H9 (cell line): ENCODE measurements around the gene POU5F1. TPM values are rescaled to one million over a fixed set of nuclear protein-coding genes. Genes with fewer than 3 reads are reported as not detected.

ENCODE experiments used
- DNase-seq: peaks from one replicate; pipeline ENCODE4 v3.0.0-alpha.2; 2017
- H2AFZ ChIP-seq: one replicate; pipeline ENCODE4 v1.6.1; 2013; ENCODE audit warnings: mild to moderate bottlenecking, low read length, control low read depth, moderate library complexity
- H2AK5ac ChIP-seq: 2 replicates; pipeline ENCODE4 v1.6.1; 2013; ENCODE audit warnings: low read length, control low read depth, mixed read lengths; ENCODE audit not compliant: insufficient read length
- H2BK120ac ChIP-seq: one replicate; pipeline ENCODE4 v1.6.1; 2013; ENCODE audit warnings: low read depth, mild to moderate bottlenecking, low read length, control low read depth, inconsistent platforms; ENCODE audit not compliant: poor library complexity, severe bottlenecking
- H2BK12ac ChIP-seq: 2 replicates; pipeline ENCODE4 v1.6.1; 2013; ENCODE audit warnings: low read length, control low read depth, mixed read lengths, low read depth; ENCODE audit not compliant: insufficient read length
- H2BK15ac ChIP-seq: 2 replicates; pipeline ENCODE4 v1.6.1; 2013; ENCODE audit warnings: low read depth, low read length, control low read depth
- H2BK20ac ChIP-seq: one replicate; pipeline ENCODE4 v1.6.1; 2013; ENCODE audit warnings: low read depth, mild to moderate bottlenecking, low read length, control low read depth, inconsistent platforms; ENCODE audit not compliant: poor library complexity, severe bottlenecking
- H2BK5ac ChIP-seq: 2 replicates; pipeline ENCODE4 v1.6.1; 2013; ENCODE audit warnings: low read length, control low read depth, mixed read lengths; ENCODE audit not compliant: insufficient read length
- H3K14ac ChIP-seq: 2 replicates; pipeline ENCODE4 v1.6.1; 2013; ENCODE audit warnings: low read length, control low read depth; ENCODE audit not compliant: insufficient read depth
- H3K18ac ChIP-seq: 2 replicates; pipeline ENCODE4 v1.6.1; 2013; ENCODE audit warnings: low read depth, mild to moderate bottlenecking, mixed read lengths, low read length, control low read depth; ENCODE audit not compliant: insufficient read length
- H3K23ac ChIP-seq: 2 replicates; pipeline ENCODE4 v1.6.1; 2013; ENCODE audit warnings: low read length, control low read depth, mixed read lengths, low read depth; ENCODE audit not compliant: insufficient read length
- H3K23me2 ChIP-seq: 2 replicates; pipeline ENCODE4 v1.6.1; 2013; ENCODE audit warnings: low read depth, mild to moderate bottlenecking, mixed read lengths, low read length, control low read depth; ENCODE audit not compliant: insufficient read length, poor library complexity, severe bottlenecking
- H3K27ac ChIP-seq: 2 replicates; pipeline ENCODE4 v1.5.1; 2013; ENCODE audit warnings: low read length, control low read depth, mixed read lengths, low read depth; ENCODE audit not compliant: insufficient read length
- H3K27me3 ChIP-seq: 2 replicates; pipeline ENCODE4 v1.6.1; 2013; ENCODE audit warnings: low read length, control low read depth, inconsistent platforms; ENCODE audit not compliant: insufficient read depth
- H3K4ac ChIP-seq: 2 replicates; pipeline ENCODE4 v1.6.1; 2013; ENCODE audit warnings: low read depth, mild to moderate bottlenecking, control low read depth, inconsistent platforms, low read length, moderate library complexity
- H3K4me1 ChIP-seq: 2 replicates; pipeline ENCODE4 v1.6.1; 2013; ENCODE audit warnings: low read length, control low read depth, inconsistent platforms; ENCODE audit not compliant: insufficient read depth
- H3K4me2 ChIP-seq: 2 replicates; pipeline ENCODE4 v1.6.1; 2013; ENCODE audit warnings: low read length, control low read depth, mixed read lengths; ENCODE audit not compliant: insufficient read length, insufficient read depth
- H3K56ac ChIP-seq: 2 replicates; pipeline ENCODE4 v1.6.1; 2013; ENCODE audit warnings: low read depth, mild to moderate bottlenecking, mixed read lengths, low read length, control low read depth; ENCODE audit not compliant: insufficient read length
- H3K79me1 ChIP-seq: 2 replicates; pipeline ENCODE4 v1.6.1; 2013; ENCODE audit warnings: low read depth, mild to moderate bottlenecking, moderate library complexity, low read length, control low read depth, inconsistent platforms; ENCODE audit not compliant: insufficient read depth, poor library complexity, severe bottlenecking
- H3K79me2 ChIP-seq: 2 replicates; pipeline ENCODE4 v1.6.1; 2013; ENCODE audit warnings: low read length, control low read depth, inconsistent platforms; ENCODE audit not compliant: insufficient read depth
- H3K9ac ChIP-seq: 2 replicates; pipeline ENCODE4 v1.6.1; 2013; ENCODE audit warnings: low read length, control low read depth, mixed read lengths; ENCODE audit not compliant: insufficient read length; ENCODE audit errors: extremely low read depth
- H3K9me3 ChIP-seq: one replicate; pipeline ENCODE4 v1.6.1; 2013; ENCODE audit warnings: low read depth, low read length, inconsistent platforms; ENCODE audit not compliant: control insufficient read depth
- H3T11ph ChIP-seq: one replicate; pipeline ENCODE4 v1.6.1; 2013; ENCODE audit warnings: mild to moderate bottlenecking, low read length, control low read depth, inconsistent platforms
- H4K20me1 ChIP-seq: one replicate; pipeline ENCODE4 v1.6.1; 2013; ENCODE audit not compliant: control insufficient read depth, insufficient read length, insufficient read depth
- H4K5ac ChIP-seq: 2 replicates; pipeline ENCODE4 v1.6.1; 2013; ENCODE audit warnings: low read depth, mild to moderate bottlenecking, mixed read lengths, low read length, control low read depth; ENCODE audit not compliant: insufficient read length
- H4K8ac ChIP-seq: replicated peaks from 2 replicates; pipeline ENCODE4 v1.6.1; 2013; ENCODE audit warnings: low read length, control low read depth, mixed read lengths, low read depth; ENCODE audit not compliant: insufficient read length
- H4K91ac ChIP-seq: 2 replicates; pipeline ENCODE4 v1.6.1; 2013; ENCODE audit warnings: low read depth, mild to moderate bottlenecking, moderate library complexity, mixed read lengths, low read length, control low read depth; ENCODE audit not compliant: insufficient read length
- H3K27ac Mint-ChIP-seq, 3 experiments: 2 replicates in 2 of 3; 3 replicates in 1 of 3; pipeline ENCODE4 v1.8.0; 2020 to 2021; ENCODE audit warnings: mixed read lengths in 3 of 3, mild to moderate bottlenecking in 1 of 3, moderate library complexity in 1 of 3
- H3K27me3 Mint-ChIP-seq: 2 replicates; pipeline ENCODE4 v1.8.0; 2021; ENCODE audit warnings: low read depth, mild to moderate bottlenecking, moderate library complexity, mixed read lengths
- H3K36me3 Mint-ChIP-seq, 3 experiments: 2 replicates in 2 of 3; 3 replicates in 1 of 3; pipeline ENCODE4 v1.8.0; 2020 to 2021; ENCODE audit warnings: low read depth in 3 of 3, mixed read lengths in 3 of 3; ENCODE audit not compliant: insufficient read depth in 1 of 3
- H3K4me1 Mint-ChIP-seq, 2 experiments: 2 replicates each; pipeline ENCODE4 v1.8.0; 2020; ENCODE audit warnings: mixed read lengths in 2 of 2
- H3K4me3 Mint-ChIP-seq, 2 experiments: 2 replicates in 1 of 2; 3 replicates in 1 of 2; pipeline ENCODE4 v1.8.0; 2020 to 2021; ENCODE audit warnings: mild to moderate bottlenecking in 2 of 2, mixed read lengths in 2 of 2, moderate library complexity in 1 of 2
- H3K9me3 Mint-ChIP-seq, 2 experiments: 2 replicates in 1 of 2; 3 replicates in 1 of 2; pipeline ENCODE4 v1.8.0; 2020; ENCODE audit warnings: mild to moderate bottlenecking in 2 of 2, mixed read lengths in 2 of 2, moderate library complexity in 1 of 2
- CTCF ChIP-seq: fragments of 200-600 bp; sonication (generic); conservative IDR thresholded peaks from 3 replicates; pipeline ENCODE4 v1.8.0; 2021; ENCODE audit warnings: antibody characterized with exemption, mild to moderate bottlenecking
- WGBS: extraction: QIAGEN DNeasy Blood & Tissue Kit; methylation state at CpG from one replicate; pipeline ENCODE4 v1.1.7; 2013; ENCODE audit warnings: missing lambda C conversion rate, low lambda C conversion rate, mixed read lengths; ENCODE audit not compliant: insufficient read length; ENCODE audit errors: extremely low coverage; 5-methylcytosine and 5-hydroxymethylcytosine counted together
- total RNA-seq: library from RNA; stranded (reverse); gene quantifications from 2 replicates; pipeline ENCODE4 v1.2.1, GENCODE V29; 2021

POU5F1 gene
- total RNA-seq, 1 experiment from 2014 or later, result 2,134 TPM

DNA sequence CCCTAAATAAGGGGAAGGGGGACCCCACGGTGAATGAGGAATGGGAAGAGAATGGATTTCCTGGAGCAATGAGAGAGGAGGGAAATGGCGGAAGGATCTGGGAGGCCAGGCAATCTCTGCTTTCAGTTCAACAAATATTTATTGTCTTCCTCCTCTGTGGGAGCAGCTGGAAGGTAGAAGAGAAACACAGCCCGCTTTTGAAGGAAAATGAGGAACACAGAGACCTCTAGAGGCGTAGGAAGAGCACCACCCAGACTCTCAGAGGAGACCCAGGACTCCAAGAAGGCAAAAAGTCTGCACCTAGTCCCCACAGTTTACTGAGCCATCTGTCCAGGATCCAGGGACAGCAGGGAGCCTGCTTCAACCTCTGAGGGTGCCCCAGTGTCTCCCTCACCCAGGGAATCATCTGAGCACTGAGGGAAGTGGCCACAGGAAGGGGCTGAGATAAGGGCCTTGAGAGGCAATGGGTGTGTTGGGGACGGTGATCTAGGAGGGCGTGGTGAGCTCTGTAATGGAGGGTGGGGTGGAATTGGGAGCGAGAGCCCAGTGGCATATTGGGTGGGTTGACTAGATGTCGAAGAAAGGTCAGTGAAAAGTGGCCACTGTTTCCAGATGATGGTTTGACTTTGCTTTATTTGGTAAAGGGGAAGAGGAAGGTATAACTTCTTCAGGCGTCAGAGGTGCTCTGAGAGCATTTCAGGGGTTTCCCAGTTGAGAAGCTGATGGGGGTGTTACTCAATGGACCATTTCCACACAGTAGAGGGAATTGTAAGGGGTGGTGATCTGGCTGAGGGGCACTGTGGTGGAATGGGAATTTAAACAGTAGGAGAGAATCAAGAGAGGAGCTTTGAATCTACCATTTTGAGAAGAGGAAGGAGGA lies 55.3 kb downstream of the POU5F1 start:
- peak; percentile 45 for TF ChIP-seq CTCF
- H3K4me1 Mint-ChIP-seq, result peaks cover 40 to 49% of the 10 kb centered on the region in 2 experiments
- peaks cover 13% of the 10 kb centered on the region; the same call in 1 of the 2 replicates for H3K4me1 ChIP-seq
- no peak overlapping the region for H2BK5ac ChIP-seq
- H3K79me1 ChIP-seq, result no peaks in the 10 kb centered on the region
- no CpG with 5 or more reads among the region's 9 CpGs for WGBS
- no peak overlapping the region for H3K4me3 Mint-ChIP-seq
- H4K91ac ChIP-seq, result no peak overlapping the region
- no peaks in the 10 kb centered on the region for H3K36me3 Mint-ChIP-seq
- no peaks in the 10 kb centered on the region for H3K79me2 ChIP-seq
- H3K56ac ChIP-seq, result no peak overlapping the region
- no peaks in the 10 kb centered on the region for H3K9me3 ChIP-seq
- no peaks in the 10 kb centered on the region for H3K23me2 ChIP-seq
- H2BK120ac ChIP-seq, result no peak overlapping the region
- peak overlapping the region in 1 of 3 experiments; percentile 86; a peak in 4 of 7 replicates for H3K27ac Mint-ChIP-seq
- H3K18ac ChIP-seq, result no peak overlapping the region
- H2AK5ac ChIP-seq, result no peak overlapping the region
- H3K27me3 Mint-ChIP-seq, result peaks cover 53% of the 10 kb centered on the region
- no peak overlapping the region for H3K14ac ChIP-seq
- no peak overlapping the region for H2BK12ac ChIP-seq
- no peak overlapping the region for H2AFZ ChIP-seq
- no peak overlapping the region for H3K4me2 ChIP-seq
- H4K5ac ChIP-seq, result no peak overlapping the region
- no peak overlapping the region for H3K23ac ChIP-seq
- no peaks in the 10 kb centered on the region for H4K20me1 ChIP-seq
- H3K9me3 Mint-ChIP-seq, result no peaks in the 10 kb centered on the region
- H3K27me3 ChIP-seq, result no peaks in the 10 kb centered on the region; the same call in 1 of the 2 replicates
- no peak overlapping the region for H3T11ph ChIP-seq
- H2BK20ac ChIP-seq, result no peak overlapping the region
- no peak overlapping the region for H3K9ac ChIP-seq
- H2BK15ac ChIP-seq, result no peak overlapping the region
- DNase-seq, result no peak
- H3K4ac ChIP-seq, result no peak overlapping the region
- no peak overlapping the region for H3K27ac ChIP-seq
- H4K8ac ChIP-seq, result no peak overlapping the region
